HG03354 (cell line): ENCODE measurements around the gene A3GALT2.

Experiments used
- ATAC-seq: cut with Tn5 transposase; IDR thresholded peaks from one replicate; pipeline ENCODE4 v1.9.1; 2021; ENCODE audit warnings: mild to moderate bottlenecking; ENCODE audit not compliant: unreplicated experiment, poor library complexity, severe bottlenecking

The A3GALT2 gene

DNA sequence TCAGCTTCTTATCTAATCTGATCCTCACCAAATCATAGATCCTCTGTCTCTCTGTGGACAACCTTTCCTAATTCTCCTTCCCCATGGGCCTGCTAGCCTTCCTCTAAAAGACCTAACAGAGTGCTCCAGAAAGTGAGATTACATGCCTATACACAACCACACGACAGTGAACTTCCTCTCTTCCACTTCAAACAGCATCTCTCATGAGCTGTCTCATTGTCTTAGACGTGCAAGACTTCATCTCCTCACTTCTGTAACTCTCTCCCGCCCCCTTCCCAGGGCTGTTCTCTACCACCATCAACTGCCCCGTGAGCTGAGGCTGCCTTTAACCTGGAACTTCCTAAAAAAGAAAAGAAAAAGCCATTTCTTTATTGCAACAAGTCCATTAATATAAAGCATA is 14.1 kb upstream of the A3GALT2 start:
- no peak for ATAC-seq

DNA sequence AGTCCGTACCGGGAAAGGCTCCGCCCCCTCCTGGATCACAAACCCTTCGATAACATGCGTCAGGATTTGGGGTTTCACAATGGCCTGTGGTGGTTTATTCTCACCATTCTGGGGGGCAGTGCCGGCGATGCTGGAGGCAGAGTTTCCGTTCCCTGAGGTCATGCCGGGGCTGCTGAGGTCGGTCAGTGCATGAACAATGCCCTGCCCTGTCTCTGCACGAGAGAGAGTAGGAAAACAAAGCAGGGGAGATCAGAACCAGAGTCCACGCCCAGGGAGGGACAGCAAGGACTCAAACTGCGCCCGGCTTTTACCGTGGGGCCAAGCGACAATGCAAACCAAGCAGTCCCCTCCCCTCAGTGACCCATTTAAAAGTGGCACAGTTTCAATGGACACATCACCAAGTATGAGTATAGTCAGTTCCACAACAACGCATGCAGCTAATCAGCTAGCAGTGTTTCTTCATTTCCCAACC is 13.2 kb upstream of the A3GALT2 start:
- ATAC-seq: no peak

DNA sequence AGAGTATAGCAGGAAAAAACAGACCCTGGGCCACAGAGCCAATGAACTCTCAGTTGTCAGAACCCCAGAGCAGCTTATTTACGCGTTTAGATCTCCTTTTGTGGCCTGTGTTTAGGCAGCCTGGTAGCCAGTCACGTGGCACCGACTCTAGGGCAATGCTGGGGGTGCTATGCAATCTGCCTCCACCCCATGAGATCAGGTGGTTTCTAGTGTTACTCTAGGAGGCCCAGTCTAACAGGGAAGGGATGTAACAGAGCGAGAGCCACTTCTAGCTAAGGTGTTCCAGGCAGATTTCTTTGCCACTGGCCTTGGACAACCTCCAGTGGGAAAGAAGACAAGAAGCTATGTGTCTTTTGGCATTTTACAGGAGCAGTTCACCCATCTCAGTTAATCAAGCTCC is 12.0 kb upstream of the A3GALT2 start:
- no peak for ATAC-seq

DNA sequence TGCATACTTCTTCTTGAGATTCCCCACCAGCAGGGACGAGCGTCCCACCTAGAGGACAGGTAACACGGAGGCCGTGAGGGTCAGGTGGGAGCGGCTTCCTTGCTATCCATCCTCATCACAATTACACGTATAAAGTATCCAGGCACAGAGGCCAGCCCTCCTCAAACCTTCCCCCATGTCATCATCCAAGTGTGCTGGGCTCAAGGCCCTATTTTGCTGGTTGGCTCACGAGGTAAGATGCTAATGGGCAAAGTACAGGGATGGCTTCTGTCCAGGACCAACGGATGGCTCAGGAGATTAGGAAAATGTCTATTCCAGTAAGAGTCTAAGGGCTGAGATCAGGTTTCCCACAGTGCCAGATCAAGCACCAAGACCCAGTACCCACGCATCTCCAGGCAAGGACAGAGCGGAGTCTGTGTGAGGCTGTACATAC is 11.5 kb upstream of the A3GALT2 start:
- no peak for ATAC-seq

DNA sequence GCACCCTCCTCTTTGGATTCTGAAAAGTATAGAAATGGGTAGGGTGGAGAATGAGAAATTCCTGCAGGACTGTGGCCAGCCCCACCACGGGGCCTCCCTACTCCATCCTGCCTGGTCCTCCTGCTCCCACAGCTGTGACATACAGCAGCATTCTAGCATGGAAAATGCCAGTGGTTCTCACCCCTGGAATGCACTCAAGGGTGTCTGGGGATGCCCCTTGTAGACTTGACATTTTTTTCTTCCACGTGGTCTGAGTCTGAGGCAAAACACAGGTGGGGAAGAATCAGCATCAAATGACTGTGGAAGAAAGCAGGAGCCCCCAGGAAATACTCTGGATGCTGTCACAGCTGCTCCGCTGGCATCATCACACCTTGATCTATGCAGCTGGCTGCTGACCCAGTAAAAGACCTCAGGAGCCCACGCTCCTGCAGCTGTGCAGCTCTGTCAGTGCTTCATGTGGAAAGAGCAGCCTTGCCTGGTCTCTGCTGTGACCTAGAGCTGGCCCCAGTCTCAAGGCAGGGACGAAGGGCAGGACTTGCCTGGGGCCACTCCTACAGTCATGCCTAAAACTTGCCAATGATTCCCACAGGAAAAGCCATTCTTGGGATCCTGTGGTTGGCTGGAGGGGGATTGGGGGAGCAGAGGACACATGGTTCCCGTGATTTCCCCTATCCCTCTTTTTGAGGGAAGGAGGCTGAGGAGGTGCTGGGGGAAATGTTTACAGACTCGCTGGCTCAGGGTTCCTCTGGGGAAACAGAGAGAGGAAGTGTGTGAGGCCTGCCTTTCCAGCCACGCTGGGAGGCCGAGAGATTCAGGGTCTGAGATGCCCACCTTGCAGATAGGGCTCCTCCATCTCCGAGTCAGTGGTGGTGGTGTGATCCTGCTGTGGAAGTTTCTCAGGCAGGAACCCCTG is 10.8 kb upstream of the A3GALT2 start:
- no peak for ATAC-seq

DNA sequence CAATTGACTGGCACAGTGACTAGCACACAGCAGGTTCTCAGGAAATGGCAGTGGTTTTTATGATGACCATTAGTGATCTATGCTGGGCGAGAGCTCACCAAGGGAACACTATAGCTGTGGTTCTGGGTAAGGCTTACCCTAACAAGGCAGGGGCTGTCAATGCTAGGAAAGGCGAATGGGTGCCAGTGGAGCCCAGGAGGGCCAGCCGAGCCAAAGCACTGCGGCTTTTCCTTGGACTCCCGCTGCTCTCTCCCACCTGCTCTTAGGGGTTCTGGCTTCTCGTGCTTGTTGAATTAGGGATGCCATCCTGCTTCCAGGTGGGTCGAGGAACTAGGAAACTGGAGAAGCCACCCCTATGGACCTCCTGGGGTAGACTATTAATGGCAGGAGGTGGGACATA is 10.0 kb upstream of the A3GALT2 start:
- ATAC-seq: no peak

DNA sequence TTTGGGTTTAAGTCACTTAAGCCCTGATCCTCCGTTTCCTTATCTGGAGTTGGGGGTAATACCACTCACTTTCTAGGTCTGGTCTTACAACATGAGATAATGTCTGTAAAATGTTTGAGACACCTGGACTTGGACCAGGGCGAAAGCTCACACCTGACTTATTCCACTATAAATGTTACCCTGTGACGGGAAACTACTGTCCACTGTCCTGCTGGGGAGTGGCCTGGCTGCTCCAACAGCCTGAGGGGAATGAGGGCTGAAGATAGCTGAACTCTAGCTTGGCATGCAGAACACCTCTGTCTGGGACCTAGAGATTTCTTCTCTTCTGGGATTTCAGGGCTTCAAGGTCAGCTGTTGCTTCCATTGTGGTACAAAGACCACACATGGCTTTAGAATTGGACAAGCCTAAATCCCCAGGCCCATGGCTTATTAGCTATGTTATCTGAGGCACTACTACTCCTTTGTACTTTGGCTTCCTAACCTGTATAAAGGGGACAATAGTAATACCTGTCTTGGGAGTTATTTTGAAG is 9.5 kb upstream of the A3GALT2 start:
- no peak for ATAC-seq

DNA sequence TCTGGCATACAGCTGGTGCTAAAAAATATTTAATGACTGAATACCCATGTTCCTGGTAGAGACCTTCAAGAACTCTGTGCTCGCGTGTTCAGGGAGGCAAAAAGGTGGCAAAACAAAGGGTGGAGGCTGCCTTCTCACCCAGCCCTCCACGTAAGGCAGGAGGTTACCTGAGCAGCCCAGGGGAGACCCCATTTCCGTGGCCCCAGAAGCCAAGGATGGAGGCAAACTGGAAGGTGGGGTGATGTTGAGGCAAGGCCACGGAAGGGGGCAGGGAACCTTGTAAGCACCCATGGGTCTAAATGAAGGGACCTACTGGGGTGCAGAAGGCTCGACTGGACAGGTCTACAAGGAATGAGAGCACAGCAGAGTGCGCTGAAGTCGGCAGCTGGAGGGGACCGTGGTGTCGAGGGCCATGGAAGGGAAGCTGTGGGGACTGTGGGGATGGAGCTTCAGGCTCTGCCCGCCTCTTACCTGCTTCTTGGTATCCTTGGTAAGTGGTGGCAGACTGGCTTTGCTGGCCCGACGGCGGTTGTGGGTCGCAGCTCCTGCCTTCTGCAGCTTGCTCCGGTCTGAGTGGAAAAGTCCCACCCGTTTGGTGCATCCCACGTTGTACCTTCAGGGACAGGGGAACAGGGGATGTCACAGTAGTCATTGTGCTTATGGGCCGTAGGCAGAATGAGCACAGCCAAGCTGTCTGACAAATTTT is 8.9 kb upstream of the A3GALT2 start:
- no peak for ATAC-seq

DNA sequence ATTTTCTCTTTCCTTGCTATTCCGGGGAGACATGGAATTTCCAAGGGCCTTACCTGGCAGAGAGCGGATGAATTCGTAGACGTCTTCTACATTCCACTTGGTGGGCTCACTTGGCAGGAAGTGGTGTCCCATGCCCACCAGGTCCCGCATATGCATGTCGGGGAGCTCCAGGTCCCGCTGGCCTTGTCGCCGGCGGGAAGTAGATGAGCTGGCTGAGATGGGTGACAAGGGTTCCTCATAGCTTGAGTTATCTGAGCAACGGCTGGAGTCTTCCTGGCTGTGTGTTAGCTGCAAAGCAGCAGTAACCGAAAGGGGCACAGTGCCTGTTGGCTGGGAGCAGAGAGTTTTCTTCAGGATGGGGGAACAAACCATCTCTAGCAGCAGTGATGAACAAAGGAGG is 7.9 kb upstream of the A3GALT2 start:
- no peak for ATAC-seq

DNA sequence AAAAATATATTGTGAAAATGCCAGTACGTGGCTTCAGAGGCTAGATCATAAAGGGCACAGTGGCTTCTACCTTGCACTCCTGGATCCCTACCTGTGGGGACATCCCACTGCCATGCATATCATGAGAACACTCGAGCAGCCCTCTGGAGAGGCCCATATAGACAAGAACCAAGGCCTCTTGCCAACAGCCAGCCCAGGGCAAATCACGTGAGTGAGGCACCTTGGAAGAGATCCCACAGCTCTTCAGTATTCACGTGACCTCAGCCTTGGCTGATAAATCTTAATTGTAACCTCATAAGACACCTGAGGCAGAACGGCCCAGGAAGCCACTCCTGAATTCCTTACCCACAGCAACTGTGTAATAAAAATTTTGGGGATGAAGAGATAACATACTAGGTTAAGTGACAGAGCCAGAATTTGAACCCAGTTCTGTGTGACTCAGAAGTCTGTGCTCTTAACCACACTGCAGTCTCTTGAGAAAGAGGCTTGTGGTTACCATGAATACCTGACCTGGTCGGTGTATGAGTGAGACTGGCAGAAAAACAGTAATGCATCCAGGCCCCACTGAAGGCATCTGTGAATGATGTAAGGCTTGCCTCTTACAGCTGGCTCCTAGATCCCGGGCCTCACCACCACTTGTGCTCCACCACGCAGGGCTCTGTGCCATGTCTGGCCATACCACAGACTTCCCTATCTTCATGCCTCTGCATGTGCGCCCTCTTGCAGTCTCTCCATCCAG is 6.9 kb upstream of the A3GALT2 start:
- no peak for ATAC-seq

DNA sequence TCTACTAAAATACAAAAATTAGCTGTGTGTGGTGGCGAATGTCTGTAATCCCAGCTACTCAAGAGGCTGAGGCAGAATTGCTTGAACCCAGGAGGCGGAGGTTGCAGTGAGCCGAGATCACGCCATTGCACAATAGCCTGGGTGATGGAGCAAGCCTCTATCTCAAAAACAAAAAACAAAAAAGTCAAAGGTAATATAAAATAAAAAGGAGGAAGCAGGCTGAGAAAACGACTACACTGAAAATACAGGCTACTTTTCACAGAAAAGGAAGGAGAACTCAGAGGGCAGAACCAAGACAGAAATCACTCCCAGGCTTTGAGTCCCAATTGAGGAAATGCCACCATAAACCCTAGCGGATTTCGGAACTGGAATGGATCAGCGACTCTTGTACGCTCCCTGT is 5.9 kb upstream of the A3GALT2 start:
- ATAC-seq: no peak

DNA sequence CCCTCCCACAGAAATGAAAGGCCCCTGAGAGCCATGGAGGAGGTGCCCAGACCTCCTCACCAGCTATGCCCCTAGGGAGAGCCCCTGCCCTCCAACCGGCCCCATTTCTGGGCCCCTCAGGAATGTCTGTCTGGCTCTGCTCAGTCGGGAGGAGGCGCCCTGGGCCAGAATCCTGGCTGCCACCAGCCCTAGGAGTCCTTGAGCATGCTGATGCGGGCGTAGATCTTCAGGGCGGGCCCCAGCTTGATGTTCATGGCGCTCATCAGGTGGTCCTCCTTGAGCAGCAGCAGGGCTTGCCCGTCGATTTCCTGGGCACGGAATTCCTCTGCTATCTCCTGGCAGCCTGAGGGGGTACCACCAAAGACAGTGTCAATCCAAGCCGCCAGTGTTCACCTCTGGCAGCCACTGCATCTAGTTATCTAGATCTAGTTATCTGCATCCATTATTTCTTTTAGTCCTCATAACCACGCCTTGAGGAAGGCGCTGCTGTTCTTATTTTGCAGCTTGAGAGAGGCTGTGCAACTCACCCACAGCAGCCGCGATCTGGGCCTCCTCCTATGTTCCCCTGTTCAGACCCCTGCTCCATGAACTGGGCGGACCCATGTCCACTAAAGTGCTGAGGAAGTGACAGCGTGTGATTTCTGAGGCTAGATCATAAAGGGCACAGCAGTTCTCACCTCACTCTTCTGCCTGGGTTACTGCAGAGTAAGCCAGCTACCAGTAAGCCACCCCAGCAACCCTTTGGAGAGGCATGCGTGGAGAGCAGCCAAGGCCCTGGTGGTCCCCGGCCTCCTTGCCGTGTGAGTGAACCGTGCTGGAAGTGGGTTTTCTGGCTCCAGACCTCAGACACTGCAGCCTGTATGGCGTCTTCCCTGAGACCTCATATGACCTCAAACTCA is 4.0 kb upstream of the A3GALT2 start:
- no peak for ATAC-seq

DNA sequence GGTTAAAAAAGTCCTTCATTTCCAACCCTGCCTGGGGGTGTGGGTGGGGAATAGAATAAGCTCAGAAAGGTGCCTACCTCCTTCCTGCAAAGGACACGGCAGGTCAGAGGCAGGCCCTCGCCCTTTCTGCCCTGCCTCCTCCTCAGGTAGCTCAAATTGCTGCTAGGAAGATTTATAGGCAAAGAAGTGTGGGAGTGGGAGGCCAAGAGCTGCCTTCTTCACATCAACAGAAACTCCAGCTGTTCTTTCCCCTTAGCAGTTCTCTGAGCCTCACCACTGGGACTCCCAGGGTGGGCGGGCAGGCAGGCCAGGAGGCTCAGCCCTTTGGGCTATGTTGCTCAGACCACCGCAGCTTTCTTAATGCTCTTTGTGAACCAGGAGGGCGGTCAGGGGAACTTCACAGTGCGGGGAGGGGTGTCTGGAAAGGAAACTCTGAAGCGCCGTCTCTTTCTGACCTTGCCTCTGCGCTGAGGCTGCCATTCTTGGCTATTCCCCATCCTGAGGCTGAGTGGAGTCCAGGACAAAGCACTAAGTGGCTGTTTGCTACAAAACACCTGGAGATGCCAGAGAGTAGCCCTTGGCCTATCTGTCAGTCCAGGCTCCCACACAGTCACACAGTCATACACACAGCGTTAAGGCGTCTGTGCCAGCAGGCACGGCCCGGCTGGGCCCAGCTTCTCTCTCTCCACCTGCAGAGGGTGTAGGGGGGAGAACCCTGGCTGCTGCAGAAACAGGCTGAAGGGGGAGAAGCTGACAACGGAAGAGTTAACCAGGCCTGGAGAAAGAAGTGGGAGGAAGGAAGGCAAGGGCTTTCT is 3.0 kb upstream of the A3GALT2 start:
- no peak for ATAC-seq

DNA sequence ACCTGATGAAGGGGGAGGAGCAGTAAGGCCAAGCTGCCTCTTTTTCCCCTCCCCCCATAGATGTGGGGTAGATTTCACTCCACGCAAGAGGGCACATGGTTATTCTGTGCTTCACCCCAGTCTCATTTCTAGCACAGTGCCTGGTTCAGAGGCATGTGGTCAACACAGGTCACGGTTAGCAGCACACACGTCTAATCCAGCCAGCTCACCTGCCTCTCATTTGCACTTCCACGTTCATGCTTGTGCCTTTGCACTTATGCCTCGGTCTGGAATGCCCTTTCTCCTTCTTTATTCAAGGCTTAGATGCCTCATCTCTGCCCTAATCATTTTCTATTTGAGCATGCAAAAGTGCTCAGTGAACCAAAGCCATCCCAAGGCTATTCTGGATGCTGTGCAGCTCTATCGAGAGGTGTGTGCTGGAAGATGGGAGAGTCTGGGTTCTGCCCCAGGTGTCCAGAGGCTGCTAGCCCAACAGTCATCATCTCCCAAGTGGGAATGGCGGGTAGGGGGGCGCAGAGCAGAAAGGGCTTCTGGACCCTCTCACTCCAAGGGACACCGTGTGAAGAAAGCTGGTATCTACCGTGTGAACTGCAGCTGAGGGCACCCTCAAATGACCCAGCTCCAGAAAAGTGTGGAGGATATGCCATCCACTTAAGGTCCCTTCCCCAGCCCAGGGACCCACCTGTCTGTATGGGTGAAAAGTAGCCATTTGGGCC is 2.1 kb upstream of the A3GALT2 start:
- no peak for ATAC-seq

DNA sequence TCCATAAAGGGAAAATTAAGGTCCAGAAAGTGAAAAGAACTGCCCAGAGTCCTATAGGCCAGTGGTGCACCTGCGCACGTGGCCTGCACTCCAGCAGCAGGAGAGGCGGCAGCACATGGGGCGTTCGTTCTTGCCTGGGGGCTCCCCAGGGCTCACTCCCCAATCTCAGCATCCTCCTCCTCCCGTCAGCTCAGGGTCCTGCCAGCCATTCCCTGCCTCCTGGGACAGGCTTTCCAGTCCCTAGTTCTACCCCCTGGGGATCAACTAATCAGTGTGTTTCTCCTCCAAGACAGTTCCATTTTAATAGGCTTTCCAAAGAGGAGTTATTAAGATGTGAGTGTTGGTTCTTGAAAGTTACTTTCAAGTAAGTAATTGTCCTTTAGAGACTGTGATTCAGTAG is 1.2 kb upstream of the A3GALT2 start:
- ATAC-seq: no peak

DNA sequence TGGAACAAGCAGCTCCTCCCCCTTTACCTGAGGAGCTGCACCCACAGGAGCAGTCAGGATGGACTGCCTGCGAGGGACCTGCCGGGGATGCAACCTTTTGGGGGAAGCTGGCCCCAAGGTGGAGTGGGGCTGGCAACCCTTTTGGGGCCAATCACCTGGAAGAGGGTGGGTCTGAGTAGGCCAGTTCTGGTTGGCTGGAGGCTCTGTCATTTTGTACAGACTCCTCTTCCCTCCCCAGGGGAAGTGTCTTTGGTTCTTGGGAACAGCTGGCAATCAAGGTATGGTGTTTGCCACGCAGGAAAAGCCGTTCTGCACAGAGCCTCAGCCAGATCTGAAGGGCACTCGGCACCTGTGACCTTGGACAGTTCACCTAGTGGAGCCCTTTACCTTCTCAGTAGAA is 280 bp upstream of the A3GALT2 start:
- no peak for ATAC-seq

DNA sequence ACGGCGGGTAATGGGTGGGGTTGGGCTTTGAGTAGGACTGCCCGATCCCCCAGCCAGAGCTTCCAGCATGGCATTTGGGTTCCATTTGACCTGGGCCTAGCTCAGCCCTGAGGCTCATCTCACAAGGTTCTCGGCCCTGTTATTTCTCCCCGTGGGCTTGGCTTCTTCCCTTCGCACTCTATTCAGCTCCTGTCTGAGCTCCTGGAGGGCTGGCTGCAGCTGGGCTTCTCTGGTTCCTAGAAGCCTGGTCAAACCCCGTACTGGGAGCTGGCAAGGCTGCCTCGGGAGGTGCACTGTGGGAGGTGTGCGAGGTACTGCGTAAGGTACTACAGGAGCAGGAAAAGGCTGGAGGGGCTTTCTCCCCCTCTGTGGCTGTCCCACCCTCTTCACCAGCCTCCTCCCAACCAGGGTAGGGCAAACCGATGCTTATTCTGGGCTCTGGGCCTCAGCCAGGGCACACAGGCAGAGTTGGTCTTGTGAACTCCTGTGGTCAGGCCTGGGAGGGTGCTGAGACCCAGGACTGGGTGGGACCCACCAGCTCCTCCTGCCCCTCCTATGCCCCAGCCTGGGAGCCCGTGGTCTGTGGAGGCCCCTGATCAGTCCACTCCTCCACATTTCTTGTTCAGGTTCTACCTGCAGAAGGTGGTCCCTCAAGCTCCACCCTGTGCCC is 814 bp downstream of the A3GALT2 start:
- no peak for ATAC-seq
